Activated T-cell treated with anti-CD3 and anti-CD28 coated beads, Interleukin-2, amount 50 U/mL, for 72 hours (primary cell): ENCODE measurements around the gene ARAP2. TPM values are rescaled to one million over a fixed set of nuclear protein-coding genes. Genes with fewer than 3 reads are reported as not detected.

Experiments
- ATAC-seq, 2 donors: fragments of 150-1000 bp; cut with Tn5 transposase; replicated peaks in 1 of 2; 2 replicates each; pipeline ENCODE4 v1.10.0; 2021; ENCODE audit warnings: moderate library complexity in 2 of 2, mild to moderate bottlenecking in 1 of 2
- DNase-seq, 2 donors: peaks; one replicate each; pipeline ENCODE4 v3.0.0; 2021 to 2022; ENCODE audit warnings: mixed read lengths in 1 of 2
- H3K27ac Mint-ChIP-seq: one replicate; pipeline ENCODE4 v1.8.0; 2022; ENCODE audit warnings: mild to moderate bottlenecking, moderate library complexity, mixed read lengths
- H3K27me3 Mint-ChIP-seq: one replicate; pipeline ENCODE4 v1.8.0; 2022; ENCODE audit warnings: low read depth, mixed read lengths
- H3K36me3 Mint-ChIP-seq, 2 donors: one replicate each; pipeline ENCODE4 v1.8.0; 2022; ENCODE audit warnings: mixed read lengths in 2 of 2, mild to moderate bottlenecking in 1 of 2; ENCODE audit not compliant: insufficient read depth in 2 of 2
- H3K4me1 Mint-ChIP-seq: one replicate; pipeline ENCODE4 v1.8.0; 2022; ENCODE audit warnings: low read depth, mixed read lengths
- H3K4me3 Mint-ChIP-seq, 2 donors: one replicate each; pipeline ENCODE4 v1.8.0; 2022; ENCODE audit warnings: mild to moderate bottlenecking in 2 of 2, mixed read lengths in 2 of 2, moderate library complexity in 2 of 2
- H3K9me3 Mint-ChIP-seq, 2 donors: one replicate each; pipeline ENCODE4 v1.8.0; 2022; ENCODE audit warnings: mixed read lengths in 2 of 2
- total RNA-seq, 2 donors: library from RNA; stranded (reverse); gene quantifications; one replicate each; pipeline ENCODE4 v1.2.3, GENCODE V29; 2022

Gene ARAP2
- total RNA-seq, 2 donors from 2014 or later, result 70.8 to 96.5 TPM

DNA sequence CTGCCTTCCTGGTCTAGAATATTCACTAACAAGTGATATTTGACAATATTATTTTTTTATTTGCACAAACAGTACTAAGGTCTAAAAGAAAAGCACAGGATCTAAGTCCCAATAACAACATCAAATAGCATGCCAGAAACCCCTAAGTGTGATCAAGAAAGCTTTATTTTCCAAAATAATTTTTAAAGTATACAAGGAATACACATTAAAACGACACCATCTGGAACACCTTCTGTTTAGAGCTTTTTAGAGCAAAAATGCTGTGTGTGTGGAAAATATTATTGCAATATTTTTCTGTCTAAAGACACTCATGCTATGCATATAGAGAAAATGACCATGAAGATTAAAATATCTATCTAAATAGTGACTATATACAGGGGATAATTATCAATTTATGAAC is 103.1 kb downstream of the ARAP2 start:
- no peak for DNase-seq
- Mint-ChIP-seq H3K9me3 (no peaks in the 10 kb centered on the region), H3K4me1 (no peaks in the 10 kb centered on the region), H3K36me3 (peaks cover 11% of the 10 kb centered on the region in 2 donors), H3K27me3 (no peaks in the 10 kb centered on the region), H3K4me3 (no peak overlapping the region), H3K27ac (no peak overlapping the region)
- no peak for ATAC-seq

DNA sequence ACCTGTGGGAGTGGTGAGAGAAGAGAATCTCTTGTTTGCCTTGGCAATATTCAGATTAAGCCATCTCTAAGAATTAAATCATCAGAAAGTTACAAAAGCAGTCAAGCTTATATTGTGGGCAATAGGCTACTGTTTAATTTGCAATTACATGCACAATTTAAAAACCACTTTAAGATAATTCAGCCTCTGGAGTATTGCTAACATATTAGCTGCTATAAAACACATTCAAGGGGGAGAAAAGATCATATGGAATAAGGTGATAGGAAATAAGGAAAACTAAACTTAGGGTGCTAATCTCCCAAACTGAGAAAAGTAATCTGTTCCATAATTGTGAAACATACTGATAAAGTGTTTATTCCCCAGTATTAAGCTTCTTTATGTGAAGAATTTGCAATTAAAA is 103.9 kb downstream of the ARAP2 start:
- peaks cover 5 to 6% of the 10 kb centered on the region in 2 donors for H3K36me3 Mint-ChIP-seq
- DNase-seq (no peak), ATAC-seq (no peak)
- no peaks in the 10 kb centered on the region for H3K27me3 Mint-ChIP-seq
- no peaks in the 10 kb centered on the region for H3K4me1 Mint-ChIP-seq
- no peaks in the 10 kb centered on the region for H3K9me3 Mint-ChIP-seq
- no peak overlapping the region for H3K4me3 Mint-ChIP-seq
- H3K27ac Mint-ChIP-seq, result no peak overlapping the region

DNA sequence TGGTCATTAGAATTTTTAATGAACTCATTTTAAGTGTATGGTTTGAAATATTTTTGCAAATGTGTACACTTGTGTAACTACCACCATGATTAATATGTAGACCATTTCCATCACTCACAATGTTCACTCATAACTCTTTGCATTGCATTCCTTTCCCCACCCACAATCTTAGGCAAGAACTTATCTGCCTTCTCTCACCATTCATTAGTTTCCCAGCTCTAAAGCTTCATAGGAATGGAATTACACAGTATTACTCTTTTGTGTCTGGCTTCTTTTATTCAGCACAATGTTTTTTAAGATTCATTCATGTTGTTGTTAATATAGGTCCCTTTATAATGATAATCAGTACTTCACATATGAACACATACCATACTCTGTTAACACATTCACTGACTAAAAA is 106.1 kb downstream of the ARAP2 start:
- no peaks in the 10 kb centered on the region for H3K9me3 Mint-ChIP-seq
- H3K27me3 Mint-ChIP-seq, result no peaks in the 10 kb centered on the region
- peaks cover 3 to 6% of the 10 kb centered on the region in 2 donors for H3K36me3 Mint-ChIP-seq
- DNase-seq (no peak), ATAC-seq (no peak)
- no peak overlapping the region for H3K27ac Mint-ChIP-seq
- no peak overlapping the region for H3K4me3 Mint-ChIP-seq
- no peaks in the 10 kb centered on the region for H3K4me1 Mint-ChIP-seq

DNA sequence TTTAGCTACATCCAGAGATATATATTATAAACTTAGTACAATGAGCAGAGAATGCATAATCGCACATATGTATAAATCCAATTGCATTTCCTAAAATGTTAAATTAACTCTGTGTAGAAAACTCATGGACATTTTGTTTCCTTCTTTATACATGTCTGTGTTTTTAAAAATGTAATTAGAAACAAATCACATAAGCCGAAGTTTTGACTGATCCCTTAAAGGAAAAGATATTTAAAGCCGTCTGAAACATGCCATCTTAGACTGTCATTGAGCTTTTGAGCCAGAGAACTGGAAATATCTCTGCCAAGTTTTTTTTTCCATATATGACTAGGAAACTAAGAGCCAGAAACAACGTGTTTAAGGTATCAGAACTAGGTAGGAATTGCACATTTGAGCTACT is 107.0 kb downstream of the ARAP2 start:
- H3K9me3 Mint-ChIP-seq, result no peaks in the 10 kb centered on the region
- ATAC-seq, result no peak
- H3K27me3 Mint-ChIP-seq, result no peaks in the 10 kb centered on the region
- H3K4me1 Mint-ChIP-seq, result no peaks in the 10 kb centered on the region
- H3K27ac Mint-ChIP-seq, result no peak overlapping the region
- DNase-seq, result no peak
- no peak overlapping the region for H3K4me3 Mint-ChIP-seq
- H3K36me3 Mint-ChIP-seq, result peaks cover 3% of the 10 kb centered on the region in 2 donors

DNA sequence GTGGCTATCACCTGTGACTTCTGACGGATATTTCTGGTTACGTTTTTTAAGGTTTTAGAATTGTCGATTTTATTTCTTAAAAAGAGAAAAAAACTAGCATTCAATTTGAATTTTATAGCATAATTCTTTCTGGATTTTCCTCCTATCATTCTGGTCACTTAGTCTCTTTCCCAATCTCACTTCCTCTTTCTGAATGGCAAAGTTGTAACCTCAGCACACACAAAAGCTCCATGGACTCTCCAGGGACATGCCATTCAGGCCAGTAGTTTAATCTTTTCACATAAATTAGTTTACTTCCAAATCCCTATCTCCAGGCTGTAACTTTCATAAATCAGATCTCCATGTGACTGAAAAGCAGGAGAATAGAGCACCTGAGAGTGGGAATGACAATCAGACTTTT is 110.7 kb downstream of the ARAP2 start:
- no peak overlapping the region for H3K4me3 Mint-ChIP-seq
- H3K27me3 Mint-ChIP-seq, result no peaks in the 10 kb centered on the region
- no peak overlapping the region for H3K27ac Mint-ChIP-seq
- peaks cover 19% of the 10 kb centered on the region for H3K4me1 Mint-ChIP-seq
- DNase-seq (no peak), ATAC-seq (no peak)
- no peaks in the 10 kb centered on the region for H3K9me3 Mint-ChIP-seq
- H3K36me3 Mint-ChIP-seq, result peaks cover 8 to 11% of the 10 kb centered on the region in 2 donors

DNA sequence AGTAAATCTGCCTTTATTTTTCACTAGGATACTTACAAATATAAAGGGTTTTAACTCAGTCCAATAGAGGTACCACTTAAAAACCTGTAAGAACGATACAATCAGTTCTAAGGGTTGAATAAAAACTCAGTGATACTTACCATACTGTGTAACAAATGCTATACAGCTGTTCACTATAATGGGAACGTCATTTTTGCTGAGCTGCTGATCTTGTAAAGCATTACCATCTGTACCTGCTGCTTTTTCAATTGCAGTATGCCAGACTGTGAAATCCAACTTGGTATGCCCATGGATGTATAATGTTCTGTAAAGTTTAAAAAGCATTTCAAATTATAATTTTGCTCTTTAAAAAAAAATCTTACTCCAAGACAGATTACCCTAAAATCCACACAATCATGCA is 111.2 kb downstream of the ARAP2 start:
- Mint-ChIP-seq H3K4me3 (no peak overlapping the region), H3K27me3 (no peaks in the 10 kb centered on the region), H3K36me3 (peaks cover 8 to 11% of the 10 kb centered on the region in 2 donors)

DNA sequence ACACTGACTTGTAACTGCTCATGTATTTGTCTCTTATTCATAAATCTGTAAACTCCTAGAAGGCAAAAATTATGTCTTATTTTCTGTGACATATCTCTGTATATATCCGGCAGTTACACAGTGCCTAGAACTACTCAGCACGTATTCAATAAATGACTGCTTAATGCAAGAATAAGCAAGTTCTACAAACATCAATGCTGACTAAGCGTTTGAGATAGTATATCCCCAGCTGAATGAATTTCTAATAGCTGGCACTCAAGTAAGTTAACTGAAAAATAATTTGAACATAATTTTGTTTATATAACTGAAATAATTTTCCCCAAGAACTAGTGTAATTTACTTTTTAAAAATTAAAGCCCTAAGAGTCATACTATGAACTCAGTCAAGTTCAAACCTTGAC is 113.7 kb downstream of the ARAP2 start:
- Mint-ChIP-seq H3K27ac (peak overlapping the region; percentile 91), H3K4me3 (no peak overlapping the region), H3K27me3 (no peaks in the 10 kb centered on the region), H3K9me3 (no peaks in the 10 kb centered on the region), H3K36me3 (peaks cover 8 to 11% of the 10 kb centered on the region in 2 donors), H3K4me1 (peaks cover 21% of the 10 kb centered on the region)
- DNase-seq, result no peak
- no peak for ATAC-seq

More for the DNA sequence above, 111.2 kb downstream of the ARAP2 start:
- Mint-ChIP-seq H3K9me3 (no peaks in the 10 kb centered on the region), H3K4me1 (peaks cover 21% of the 10 kb centered on the region), H3K27ac (no peak overlapping the region)
- DNase-seq (no peak), ATAC-seq (no peak)

DNA sequence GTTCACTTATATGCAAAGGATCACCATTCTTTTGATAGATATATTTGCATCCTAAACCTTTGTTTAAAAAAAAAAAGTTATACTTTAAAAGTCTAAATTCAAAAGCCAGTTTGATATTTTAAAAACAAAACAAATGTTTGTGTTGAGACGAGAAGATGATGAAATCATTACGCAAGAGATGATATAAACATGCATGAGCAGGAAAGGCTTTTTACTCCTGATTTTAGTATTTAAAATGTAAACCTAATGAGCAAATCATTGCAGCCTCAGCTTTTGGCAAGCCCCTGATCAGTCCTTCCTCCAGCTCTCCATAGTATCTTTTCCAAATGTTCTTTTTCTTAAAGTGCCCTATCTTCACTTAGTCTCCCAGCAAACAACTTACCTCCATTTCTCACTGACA is 115.6 kb downstream of the ARAP2 start:
- Mint-ChIP-seq H3K36me3 (peaks cover 11 to 22% of the 10 kb centered on the region in 2 donors), H3K4me1 (peaks cover 21% of the 10 kb centered on the region), H3K27me3 (no peaks in the 10 kb centered on the region), H3K9me3 (no peaks in the 10 kb centered on the region), H3K27ac (peak overlapping the region; percentile 91), H3K4me3 (peak overlapping the region in 1 of 2 donors; percentile 27)
- DNase-seq, result peak in 1 of 2 donors; percentile 0
- ATAC-seq, result peak; percentile 63 to 80

DNA sequence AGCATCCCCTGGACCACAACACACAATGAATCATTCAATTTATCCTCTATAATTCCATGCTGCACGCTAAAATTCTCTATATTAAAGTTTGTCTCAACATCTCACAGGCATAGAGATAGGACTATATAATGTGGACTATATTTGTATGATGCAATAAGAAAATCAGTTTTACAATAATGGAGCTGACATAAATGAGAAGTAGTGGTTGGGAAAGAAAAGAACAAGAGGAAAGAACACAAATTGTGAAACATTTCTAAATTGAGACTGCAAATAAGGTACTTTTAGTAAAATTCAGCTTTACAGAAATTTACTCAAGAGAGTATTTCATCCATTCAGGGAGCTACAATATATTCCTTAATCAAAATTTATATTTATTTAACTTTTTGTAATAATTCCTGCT is 120.4 kb downstream of the ARAP2 start:
- Mint-ChIP-seq H3K27me3 (no peaks in the 10 kb centered on the region), H3K4me3 (no peak overlapping the region), H3K4me1 (peaks cover 5% of the 10 kb centered on the region), H3K9me3 (no peaks in the 10 kb centered on the region), H3K36me3 (peaks cover 8 to 31% of the 10 kb centered on the region in 2 donors), H3K27ac (peak overlapping the region; percentile 3)
- DNase-seq, result no peak
- no peak for ATAC-seq

DNA sequence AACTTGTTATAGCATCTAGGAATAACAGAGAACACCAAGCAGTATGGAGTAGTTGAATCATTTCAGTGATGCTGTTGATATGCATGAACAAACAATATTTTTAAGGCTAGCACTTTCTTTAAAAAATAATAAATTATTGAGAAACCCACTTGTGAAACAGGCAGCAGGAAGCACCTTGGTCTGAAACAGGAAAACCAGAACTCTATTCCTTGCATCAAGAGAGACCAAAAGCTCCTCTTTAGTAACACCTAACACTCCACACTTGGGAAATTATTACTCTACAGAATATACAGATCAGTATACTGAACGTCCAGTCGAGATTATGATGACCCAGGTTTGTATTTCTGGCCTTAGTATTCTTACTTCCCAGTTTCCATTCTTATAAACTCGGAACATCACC is 129.0 kb downstream of the ARAP2 start:
- Mint-ChIP-seq H3K9me3 (no peaks in the 10 kb centered on the region), H3K27me3 (no peaks in the 10 kb centered on the region), H3K4me3 (no peak overlapping the region), H3K4me1 (no peaks in the 10 kb centered on the region), H3K36me3 (peaks cover 10 to 22% of the 10 kb centered on the region in 2 donors), H3K27ac (no peak overlapping the region)
- DNase-seq, result no peak
- no peak for ATAC-seq

DNA sequence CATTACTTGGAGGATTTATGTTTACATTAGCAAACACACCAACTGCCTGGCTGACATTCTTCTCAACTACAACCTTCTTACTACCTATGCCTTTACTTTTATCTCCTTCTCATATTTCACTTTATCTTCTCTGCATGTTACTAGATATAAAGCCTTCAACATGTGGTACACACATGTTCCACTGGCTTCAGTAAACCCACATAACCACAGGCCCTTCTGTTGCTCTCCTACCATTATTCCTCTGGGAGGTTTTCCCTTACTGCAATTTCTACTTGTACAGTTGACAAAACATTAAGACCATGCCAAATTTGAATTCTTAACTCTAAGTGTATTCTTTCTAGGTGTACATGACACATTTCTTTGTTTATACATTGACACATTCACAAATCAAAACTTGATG is 133.1 kb downstream of the ARAP2 start:
- Mint-ChIP-seq H3K27ac (no peak overlapping the region), H3K36me3 (peaks cover 4 to 8% of the 10 kb centered on the region in 2 donors), H3K4me1 (no peaks in the 10 kb centered on the region), H3K9me3 (no peaks in the 10 kb centered on the region), H3K4me3 (no peak overlapping the region), H3K27me3 (no peaks in the 10 kb centered on the region)
- DNase-seq (no peak), ATAC-seq (no peak)

DNA sequence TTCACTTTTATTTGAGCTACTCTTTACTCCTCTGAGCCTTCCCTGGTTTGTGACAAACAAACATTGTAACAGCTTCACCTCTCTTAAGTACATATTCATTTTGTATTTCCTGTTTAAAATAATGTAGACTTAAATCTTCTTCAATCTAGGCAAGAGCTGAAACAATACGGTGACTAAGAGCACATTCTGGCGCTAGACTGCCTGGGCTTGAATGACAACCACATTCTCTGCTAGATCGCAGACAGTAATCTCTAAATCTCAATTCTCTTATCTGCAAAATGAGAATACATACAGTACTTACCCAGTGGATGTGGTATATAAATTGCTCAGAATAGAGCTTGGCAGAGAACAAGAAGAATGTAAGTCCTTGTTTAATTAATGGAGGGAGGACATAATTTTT is 144.8 kb downstream of the ARAP2 start:
- peaks cover 4 to 24% of the 10 kb centered on the region in 2 donors for H3K36me3 Mint-ChIP-seq
- H3K27me3 Mint-ChIP-seq, result no peaks in the 10 kb centered on the region
- H3K9me3 Mint-ChIP-seq, result peaks cover 0 to 3% of the 10 kb centered on the region in 2 donors
- DNase-seq (no peak), ATAC-seq (peak; percentile 92)
- no peak overlapping the region for H3K4me3 Mint-ChIP-seq
- H3K27ac Mint-ChIP-seq, result peak overlapping the region; percentile 39
- H3K4me1 Mint-ChIP-seq, result peaks cover 15% of the 10 kb centered on the region

DNA sequence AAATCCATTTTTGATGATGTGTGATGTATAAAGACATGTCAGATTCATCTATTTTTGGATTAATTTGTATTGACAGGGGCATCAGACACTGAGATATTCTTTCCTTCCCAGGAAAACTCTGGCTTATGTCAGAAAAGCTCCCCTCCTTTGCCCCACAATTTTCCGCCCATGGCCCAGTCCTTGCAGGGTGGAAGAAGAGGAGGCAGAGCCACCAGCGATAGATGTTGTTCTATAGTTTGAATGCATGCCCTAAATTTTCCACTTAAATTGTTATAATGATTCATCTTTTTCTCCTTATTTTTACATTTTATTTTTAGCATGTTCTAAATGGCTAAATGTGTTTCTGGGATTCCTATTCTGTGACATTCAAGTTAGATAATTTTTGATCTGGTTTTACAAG is 149.3 kb downstream of the ARAP2 start:
- Mint-ChIP-seq H3K27ac (no peak overlapping the region), H3K27me3 (no peaks in the 10 kb centered on the region), H3K36me3 (peaks cover 5 to 11% of the 10 kb centered on the region in 2 donors), H3K4me3 (no peak overlapping the region), H3K4me1 (peaks cover 11% of the 10 kb centered on the region), H3K9me3 (peaks cover 0 to 3% of the 10 kb centered on the region in 2 donors)
- DNase-seq (no peak), ATAC-seq (no peak)

DNA sequence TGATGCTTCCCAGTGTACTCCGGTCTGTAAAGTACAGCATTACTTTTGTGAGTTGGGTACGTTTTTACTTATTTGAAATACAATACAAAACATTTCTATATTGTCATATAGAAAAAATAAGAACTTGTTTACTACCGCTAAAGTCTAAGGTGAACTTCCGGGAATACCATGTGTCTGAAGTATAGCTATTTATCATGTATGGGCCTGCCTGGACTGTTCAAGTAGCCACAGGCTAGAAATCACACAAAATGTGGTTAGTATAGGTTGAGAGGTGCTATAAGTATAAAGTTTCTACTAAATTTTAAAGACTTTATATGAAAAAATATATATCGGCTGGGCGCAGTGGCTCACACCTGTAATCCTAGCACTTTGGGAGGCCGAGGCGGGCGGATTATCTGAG is 152.3 kb downstream of the ARAP2 start:
- DNase-seq, result no peak
- H3K27ac Mint-ChIP-seq, result no peak overlapping the region
- H3K9me3 Mint-ChIP-seq, result no peaks in the 10 kb centered on the region
- no peak for ATAC-seq
- H3K4me1 Mint-ChIP-seq, result peaks cover 10% of the 10 kb centered on the region
- H3K27me3 Mint-ChIP-seq, result no peaks in the 10 kb centered on the region
- no peak overlapping the region for H3K4me3 Mint-ChIP-seq
- H3K36me3 Mint-ChIP-seq, result peaks cover 3 to 4% of the 10 kb centered on the region in 2 donors
